ENCODE measurements around the gene EFCAB13. TPM values are rescaled to one million over a fixed set of nuclear protein-coding genes. Genes with fewer than 3 reads are reported as not detected.
"Not testable (repeated sequence)": the region's sequence is repeated elsewhere in the genome, so short reads cannot be mapped to it uniquely, and the experiment has no call there.

The EFCAB13 gene
- total RNA-seq, 6 experiments from 2014 or later, result 0.68 to 7.2 (median 3.2) TPM

GRCh38 chr17:47470836-47471235 is 147.1 kb downstream of the EFCAB13 start:
- DNase-seq (no peak), ATAC-seq (no peak)
- no peak for TF ChIP-seq POLR2A (IDR thresholded peaks at IDR 0.05)
- no peak for TF ChIP-seq CTCF (IDR thresholded peaks at IDR 0.05)
- Histone ChIP-seq H3K4me3 (no peak overlapping the region), H3K4me1 (peaks cover 0 to 5% (median 2%) of the 10 kb centered on the region in 4 donors), H3K27me3 (no peaks in the 10 kb centered on the region), H3K27ac (no peak overlapping the region), H3K36me3 (peaks cover 0 to 8% (median 0%) of the 10 kb centered on the region in 4 donors), H3K9me3 (no peaks in the 10 kb centered on the region)
- intact Hi-C loops (cut with DNase I), result no loop called here
- 67% methylated on average over 5 of the region's 5 CpGs for WGBS (ENCODE audit: insufficient coverage, low coverage, low lambda C conversion rate, missing lambda C conversion rate)

GRCh38 chr17:47472073-47472472 is 148.3 kb downstream of the EFCAB13 start:
- intact Hi-C loops (cut with DNase I); H3K9me3 ChIP-seq; H3K27me3 ChIP-seq; H3K4me1 ChIP-seq; H3K36me3 ChIP-seq; H3K4me3 ChIP-seq: not testable (repeated sequence)
- WGBS (ENCODE audit: insufficient coverage, low coverage, low lambda C conversion rate, missing lambda C conversion rate), result 39% methylated on average over 4 of the region's 6 CpGs
- ATAC-seq (peak; percentile 97 to 99 (median 98)), DNase-seq (peak in 2 of 3 donors; percentile 62 to 63)
- H3K27ac ChIP-seq, result peak overlapping the region in 2 of 3 donors; percentile 8 to 41

Other genes starting within 250 kb of the EFCAB13 start
- gene CDC27, start 134.7 kb upstream of the EFCAB13 start, total RNA-seq, result 10 to 100 TPM; 27.5 to 50.4 (median 32.9) TPM
- gene MYL4, start 114.6 kb upstream of the EFCAB13 start, total RNA-seq, result under 1 TPM in 4 of 6 experiments, not detected in 2; 0.42 to 0.80 (median 0.58) TPM
- 1 to 10 TPM; 2.2 to 8.0 (median 4.8) TPM for gene ITGB3, start 70.1 kb upstream of the EFCAB13 start, total RNA-seq
- 10 to 100 TPM; 30.0 to 55.1 (median 37.7) TPM for gene NPEPPS, start 207.2 kb downstream of the EFCAB13 start, total RNA-seq

All from right lobe of liver (tissue), 6 donors.